Measurements from ENCODE around the gene RNU6-7.

The RNU6-7 gene

GRCh38 chr14:32169191-32169590 lies 32.7 kb upstream of the RNU6-7 start:
- Histone ChIP-seq H3K9me3 (ENCODE audit: insufficient read depth, low read length) (no peaks in the 10 kb centered on the region), H3K4me2 (ENCODE audit: low read length) (no peak overlapping the region), H3K79me2 (ENCODE audit: low read length) (no peaks in the 10 kb centered on the region), H3K27me3 (ENCODE audit: low read depth, low read length) (no peaks in the 10 kb centered on the region), H3K4me3 (ENCODE audit: low read length) (no peak overlapping the region), H4K20me1 (ENCODE audit: insufficient read depth, low read length) (no peaks in the 10 kb centered on the region), H3K9ac (ENCODE audit: low read length) (no peak overlapping the region), H3K27ac (ENCODE audit: low read length) (no peak overlapping the region), H3K4me1 (ENCODE audit: low read length) (peaks cover 9% of the 10 kb centered on the region), H2AFZ (ENCODE audit: low read depth, low read length) (no peak overlapping the region), H3K36me3 (replicated peaks; ENCODE audit: low read depth, low read length) (no peaks in the 10 kb centered on the region)
- TF ChIP-seq CTCF (IDR thresholded peaks at IDR 0.05; ENCODE audit: low read depth, low read length) = no peak
- TF ChIP-seq EZH2phosphoT487 (IDR thresholded peaks at IDR 0.05; ENCODE audit: low read depth) = no peak

GRCh38 chr14:32171469-32171868 lies 30.4 kb upstream of the RNU6-7 start:
- no peak overlapping the region for H2AFZ ChIP-seq (ENCODE audit: low read depth, low read length)
- H3K4me3 ChIP-seq (ENCODE audit: low read length) = no peak overlapping the region
- no peak overlapping the region for H3K4me2 ChIP-seq (ENCODE audit: low read length)
- no peaks in the 10 kb centered on the region for H3K4me1 ChIP-seq (ENCODE audit: low read length)
- H3K9ac ChIP-seq (ENCODE audit: low read length) = no peak overlapping the region
- H3K27me3 ChIP-seq (ENCODE audit: low read depth, low read length) = no peaks in the 10 kb centered on the region
- TF ChIP-seq CTCF (IDR thresholded peaks at IDR 0.05; ENCODE audit: low read depth, low read length) (no peak), EZH2phosphoT487 (IDR thresholded peaks at IDR 0.05; ENCODE audit: low read depth) (no peak)
- H3K79me2 ChIP-seq (ENCODE audit: low read length) = no peaks in the 10 kb centered on the region
- H3K9me3 ChIP-seq (ENCODE audit: insufficient read depth, low read length) = no peaks in the 10 kb centered on the region
- H3K36me3 ChIP-seq (replicated peaks; ENCODE audit: low read depth, low read length) = no peaks in the 10 kb centered on the region
- H4K20me1 ChIP-seq (ENCODE audit: insufficient read depth, low read length) = no peaks in the 10 kb centered on the region
- no peak overlapping the region for H3K27ac ChIP-seq (ENCODE audit: low read length)

GRCh38 chr14:32183151-32184058 lies 18.4 kb upstream of the RNU6-7 start:
- no peaks in the 10 kb centered on the region for H3K36me3 ChIP-seq (replicated peaks; ENCODE audit: low read depth, low read length)
- H3K4me1 ChIP-seq (ENCODE audit: low read length) = peaks cover 9% of the 10 kb centered on the region
- H3K4me2 ChIP-seq (ENCODE audit: low read length) = no peak overlapping the region
- H3K27me3 ChIP-seq (ENCODE audit: low read depth, low read length) = peaks cover 9% of the 10 kb centered on the region
- no peak overlapping the region for H3K4me3 ChIP-seq (ENCODE audit: low read length)
- no peak overlapping the region for H2AFZ ChIP-seq (ENCODE audit: low read depth, low read length)
- no peaks in the 10 kb centered on the region for H3K79me2 ChIP-seq (ENCODE audit: low read length)
- no peak overlapping the region for H3K27ac ChIP-seq (ENCODE audit: low read length)
- no peaks in the 10 kb centered on the region for H4K20me1 ChIP-seq (ENCODE audit: insufficient read depth, low read length)
- TF ChIP-seq CTCF (IDR thresholded peaks at IDR 0.05; ENCODE audit: low read depth, low read length) (no peak), EZH2phosphoT487 (IDR thresholded peaks at IDR 0.05; ENCODE audit: low read depth) (no peak)
- H3K9me3 ChIP-seq (ENCODE audit: insufficient read depth, low read length) = peaks cover 14% of the 10 kb centered on the region
- H3K9ac ChIP-seq (ENCODE audit: low read length) = no peak overlapping the region

- Histone ChIP-seq H3K27ac (ENCODE audit: low read length) (no peak overlapping the region), H3K4me2 (ENCODE audit: low read length) (no peak overlapping the region), H3K4me1 (ENCODE audit: low read length) (peaks cover 16% of the 10 kb centered on the region), H3K36me3 (replicated peaks; ENCODE audit: low read depth, low read length) (no peaks in the 10 kb centered on the region), H3K9me3 (ENCODE audit: insufficient read depth, low read length) (peaks cover 14% of the 10 kb centered on the region), H3K4me3 (ENCODE audit: low read length) (no peak overlapping the region), H3K79me2 (ENCODE audit: low read length) (no peaks in the 10 kb centered on the region), H4K20me1 (ENCODE audit: insufficient read depth, low read length) (no peaks in the 10 kb centered on the region), H3K27me3 (ENCODE audit: low read depth, low read length) (peaks cover 12% of the 10 kb centered on the region), H2AFZ (ENCODE audit: low read depth, low read length) (no peak overlapping the region), H3K9ac (ENCODE audit: low read length) (no peak overlapping the region)
- TF ChIP-seq CTCF (IDR thresholded peaks at IDR 0.05; ENCODE audit: low read depth, low read length) (no peak), EZH2phosphoT487 (IDR thresholded peaks at IDR 0.05; ENCODE audit: low read depth) (no peak)
These were observed 16.7 kb upstream of the RNU6-7 start for GRCh38 chr14:32185097-32185496.
